H1 (cell line): ENCODE data around the gene SSTR5.

Experiments
- CEBPB ChIP-seq: IDR thresholded peaks from 2 replicates; pipeline ENCODE4 v1.6.1; 2012; ENCODE audit warnings: low read depth, low read length
- CHD2 ChIP-seq: IDR thresholded peaks from 2 replicates; pipeline ENCODE4 v1.6.1; 2012; ENCODE audit warnings: low read length, improper control_type of control experiment
- CTCF ChIP-seq, 3 experiments: IDR thresholded peaks; 1 replicate in 2 of 3; 2 replicates in 1 of 3; pipeline versions ENCODE4 v1.5.1 to v1.6.1; 2011; ENCODE audit warnings: low read length in 3 of 3, mild to moderate bottlenecking in 3 of 3, inconsistent platforms in 2 of 3, low read depth in 1 of 3, moderate library complexity in 1 of 3; ENCODE audit not compliant: insufficient read depth in 1 of 3; ENCODE audit errors: control extremely low read depth in 1 of 3
- TEAD4 ChIP-seq: IDR thresholded peaks from 2 replicates; pipeline ENCODE4 v1.6.1; 2012; ENCODE audit warnings: low read depth, low read length, inconsistent platforms, mixed read lengths

GRCh38 chr16:1121601-1122397 lies 49.3 kb downstream of the SSTR5 start:
- TF ChIP-seq CTCF (IDR thresholded peaks at IDR 0.05; ENCODE audit: control extremely low read depth in 1 of 3, insufficient read depth in 1 of 3, low read depth in 1 of 3, low read length in 3 of 3): no peak
- no peak for TF ChIP-seq CHD2
- no peak for TF ChIP-seq TEAD4
- TF ChIP-seq CEBPB: no peak
